Stimulated activated CD4-positive, alpha-beta T cell treated with anti-CD3 and anti-CD28 coated beads, Interleukin-1b, Interleukin-23, amount 100 ng/mL, for 24 hours (primary cell): ENCODE data around the gene CDK5RAP2.
"Not testable (repeated sequence)": the region's sequence is repeated elsewhere in the genome, so short reads cannot be mapped to it uniquely, and the experiment has no call there.

Experiments used
- DNase-seq, 4 experiments: peaks; one replicate each; pipeline ENCODE4 v3.0.0-alpha.2; 2020; ENCODE audit warnings: low read depth in 4 of 4, low spot score in 1 of 4

The CDK5RAP2 gene

GRCh38 chr9:120474591-120475243 is 105.2 kb downstream of the CDK5RAP2 start:
- DNase-seq, result no peak

GRCh38 chr9:120473608-120474007 is 106.4 kb downstream of the CDK5RAP2 start:
- DNase-seq, result no peak

GRCh38 chr9:120465685-120466407 is 114.1 kb downstream of the CDK5RAP2 start:
- DNase-seq, result no peak

- no peak for DNase-seq
These were observed 115.0 kb downstream of the CDK5RAP2 start for GRCh38 chr9:120464887-120465421.

- DNase-seq, result no peak
These were observed 115.6 kb downstream of the CDK5RAP2 start for GRCh38 chr9:120464176-120464886.

GRCh38 chr9:120463765-120464164 is 116.2 kb downstream of the CDK5RAP2 start:
- DNase-seq, result no peak

GRCh38 chr9:120461677-120462076 is 118.3 kb downstream of the CDK5RAP2 start:
- not testable (repeated sequence) for DNase-seq

- no peak for DNase-seq
These were observed 123.7 kb downstream of the CDK5RAP2 start for GRCh38 chr9:120456218-120456617.

- DNase-seq, result no peak
These were observed 125.5 kb downstream of the CDK5RAP2 start for GRCh38 chr9:120454467-120454866.

- no peak for DNase-seq
These were observed 126.2 kb downstream of the CDK5RAP2 start for GRCh38 chr9:120453792-120454191.

- no peak for DNase-seq
These were observed 127.3 kb downstream of the CDK5RAP2 start for GRCh38 chr9:120452631-120453030.

GRCh38 chr9:120450916-120451315 is 129.1 kb downstream of the CDK5RAP2 start:
- DNase-seq, result no peak

GRCh38 chr9:120449566-120449965 is 130.4 kb downstream of the CDK5RAP2 start:
- no peak for DNase-seq

GRCh38 chr9:120447959-120448500 is 131.9 kb downstream of the CDK5RAP2 start:
- no peak for DNase-seq

GRCh38 chr9:120446671-120447070 is 133.3 kb downstream of the CDK5RAP2 start:
- DNase-seq, result no peak

- no peak for DNase-seq
These were observed 136.0 kb downstream of the CDK5RAP2 start for GRCh38 chr9:120443976-120444375.

GRCh38 chr9:120443489-120443888 is 136.5 kb downstream of the CDK5RAP2 start:
- DNase-seq, result no peak

- DNase-seq, result no peak
These were observed 137.5 kb downstream of the CDK5RAP2 start for GRCh38 chr9:120442308-120442995.

GRCh38 chr9:120441426-120442307 is 138.3 kb downstream of the CDK5RAP2 start:
- no peak for DNase-seq

GRCh38 chr9:120440791-120441190 is 139.2 kb downstream of the CDK5RAP2 start:
- DNase-seq, result no peak
